GM23338 (cell line): ENCODE results near the gene INO80E. TPM values are rescaled to one million over a fixed set of nuclear protein-coding genes. Genes with fewer than 3 reads are reported as not detected.
A peak's percentile ranks its signal among the peaks of the same experiment; 100 is the strongest.

Experiments
- ATAC-seq: fragments of 200-7000 bp; cut with Tn5 transposase; 3 replicates; pipeline ENCODE4 v1.9.1; 2020
- DNase-seq: peaks from one replicate; pipeline ENCODE4 v3.0.0-alpha.2; 2015; ENCODE audit warnings: low spot score
- H2AFZ ChIP-seq: fragments of 200-600 bp; sonication (generic); 2 replicates; pipeline ENCODE4 v1.8.0; 2016; ENCODE audit warnings: antibody characterized with exemption, mild to moderate bottlenecking, moderate library complexity
- H3F3A ChIP-seq: fragments of 200-600 bp; sonication (generic); replicated peaks from 2 replicates; pipeline ENCODE4 v1.8.0; 2017; ENCODE audit warnings: antibody characterized with exemption, mixed run types, low read depth
- H3K27ac ChIP-seq: fragments of 200-600 bp; sonication (generic); 2 replicates; pipeline ENCODE4 v1.6.1; 2016; ENCODE audit warnings: low read depth
- H3K27me3 ChIP-seq: fragments of 200-600 bp; sonication (generic); 2 replicates; pipeline ENCODE4 v1.8.0; 2016; ENCODE audit warnings: mild to moderate bottlenecking, mixed run types, moderate library complexity; ENCODE audit not compliant: insufficient read depth
- H3K36me3 ChIP-seq: fragments of 200-600 bp; sonication (generic); 2 replicates; pipeline ENCODE4 v1.8.0; 2016; ENCODE audit warnings: mild to moderate bottlenecking; ENCODE audit not compliant: insufficient read depth
- H3K4me1 ChIP-seq: fragments of 200-600 bp; sonication (generic); 2 replicates; pipeline ENCODE4 v1.8.0; 2016; ENCODE audit warnings: mild to moderate bottlenecking, moderate library complexity; ENCODE audit not compliant: insufficient read depth
- H3K4me2 ChIP-seq: fragments of 200-600 bp; sonication (generic); 2 replicates; pipeline ENCODE4 v1.7.1; 2017; ENCODE audit warnings: mixed run types
- H3K4me3 ChIP-seq: fragments of 200-600 bp; sonication (generic); 2 replicates; pipeline ENCODE4 v1.6.1; 2016; ENCODE audit warnings: mixed run types
- H3K79me2 ChIP-seq: fragments of 200-600 bp; sonication (generic); replicated peaks from 2 replicates; pipeline ENCODE4 v1.8.0; 2017; ENCODE audit warnings: mild to moderate bottlenecking; ENCODE audit not compliant: insufficient read depth
- H3K9me2 ChIP-seq: fragments of 200-600 bp; sonication (generic); 2 replicates; pipeline ENCODE4 v1.8.0; 2017; ENCODE audit not compliant: insufficient read depth
- H4K20me1 ChIP-seq: fragments of 200-600 bp; sonication (generic); replicated peaks from 2 replicates; pipeline ENCODE4 v1.8.0; 2017; ENCODE audit warnings: mild to moderate bottlenecking; ENCODE audit not compliant: insufficient read depth
- H3K27ac Mint-ChIP-seq: 2 replicates; pipeline ENCODE4 v1.8.0; 2020; ENCODE audit warnings: inconsistent platforms, mild to moderate bottlenecking, moderate library complexity, mixed read lengths
- H3K27me3 Mint-ChIP-seq: 3 replicates; pipeline ENCODE4 v1.8.0; 2022; ENCODE audit warnings: low read depth, mild to moderate bottlenecking, moderate library complexity, mixed read lengths, inconsistent platforms; ENCODE audit not compliant: insufficient read depth, poor library complexity
- H3K36me3 Mint-ChIP-seq: 3 replicates; pipeline ENCODE4 v1.8.0; 2021; ENCODE audit warnings: low read depth, mild to moderate bottlenecking, inconsistent platforms, moderate library complexity, mixed read lengths
- H3K4me1 Mint-ChIP-seq: 3 replicates; pipeline ENCODE4 v1.8.0; 2020; ENCODE audit warnings: mild to moderate bottlenecking, inconsistent platforms, mixed read lengths
- H3K4me3 Mint-ChIP-seq: 3 replicates; pipeline ENCODE4 v1.8.0; 2021; ENCODE audit warnings: moderate library complexity, mild to moderate bottlenecking, inconsistent platforms, mixed read lengths
- H3K9me3 Mint-ChIP-seq: 3 replicates; pipeline ENCODE4 v1.8.0; 2020; ENCODE audit warnings: moderate library complexity, mild to moderate bottlenecking, inconsistent platforms, mixed read lengths
- CREB1 ChIP-seq: fragments of 250-450 bp; sonication (Bioruptor Pico); IDR thresholded peaks from 2 replicates; pipeline ENCODE4 v1.5.0; 2020; ENCODE audit warnings: low read depth, mild to moderate bottlenecking, moderate library complexity
- EZH2 ChIP-seq: fragments of 200-600 bp; sonication (generic); IDR thresholded peaks from one replicate; pipeline ENCODE4 v1.8.0; 2017; ENCODE audit warnings: antibody characterized with exemption, mild to moderate bottlenecking, low read depth; ENCODE audit not compliant: unreplicated experiment
- JUNB ChIP-seq: IDR thresholded peaks from one replicate; pipeline ENCODE4 v1.6.1; 2016; ENCODE audit warnings: antibody characterized with exemption; ENCODE audit not compliant: unreplicated experiment
- POLR2AphosphoS5 ChIP-seq: IDR thresholded peaks from 2 replicates; pipeline ENCODE4 v1.6.1; 2016; ENCODE audit warnings: antibody characterized with exemption, low read depth
- ZNF331 ChIP-seq: fragments of 250-450 bp; sonication (Bioruptor Pico); IDR thresholded peaks from 2 replicates; pipeline ENCODE4 v1.5.0; 2020; ENCODE audit warnings: low read depth, mild to moderate bottlenecking, moderate library complexity
- polyA plus RNA-seq: library from polyadenylated mRNA; unstranded; fragments of >200 nt; fragmentation: Nextera tagmentation; extraction: Ambion mirVana; gene quantifications from 2 replicates; pipeline ENCODE4 v1.2.1, GENCODE V29; 2016
- total RNA-seq: library from RNA; depleted of rRNA; stranded (reverse); fragments of >200 nt; shearing (Covaris generic); gene quantifications from 2 replicates; pipeline ENCODE4 v1.2.3, GENCODE V29; 2014
- TF ChIP-seq, protein P1 (sequence below): fragments of 250-450 bp; sonication (Bioruptor Pico); IDR thresholded peaks from 2 replicates; pipeline ENCODE4 v1.5.0; 2020; ENCODE audit warnings: mild to moderate bottlenecking, moderate library complexity

The INO80E gene
- total and polyA plus RNA-seq, 2 experiments from 2014 or later = 66.0 to 71.0 TPM

DNA sequence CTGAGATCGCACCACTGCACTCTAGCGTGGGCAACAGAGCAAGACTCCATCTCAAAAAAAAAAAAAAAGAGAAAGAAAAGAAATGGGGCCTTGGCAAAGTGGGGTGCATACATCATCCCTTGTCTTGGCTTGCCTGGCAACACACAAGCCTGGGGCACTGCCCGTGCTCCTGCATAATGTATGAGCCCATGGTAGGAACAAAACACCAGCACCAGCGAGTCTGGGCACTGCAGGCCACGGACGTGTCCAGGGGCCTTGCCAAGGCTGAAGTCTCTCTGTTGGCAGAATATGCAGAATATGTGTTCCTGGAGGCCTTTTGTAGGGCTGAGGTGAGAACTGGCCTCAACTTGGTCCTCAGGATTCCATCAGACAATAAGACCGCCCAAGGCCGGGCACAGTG, 53.8 kb downstream of the INO80E start (continued):
- TF ChIP-seq, protein P1, sequence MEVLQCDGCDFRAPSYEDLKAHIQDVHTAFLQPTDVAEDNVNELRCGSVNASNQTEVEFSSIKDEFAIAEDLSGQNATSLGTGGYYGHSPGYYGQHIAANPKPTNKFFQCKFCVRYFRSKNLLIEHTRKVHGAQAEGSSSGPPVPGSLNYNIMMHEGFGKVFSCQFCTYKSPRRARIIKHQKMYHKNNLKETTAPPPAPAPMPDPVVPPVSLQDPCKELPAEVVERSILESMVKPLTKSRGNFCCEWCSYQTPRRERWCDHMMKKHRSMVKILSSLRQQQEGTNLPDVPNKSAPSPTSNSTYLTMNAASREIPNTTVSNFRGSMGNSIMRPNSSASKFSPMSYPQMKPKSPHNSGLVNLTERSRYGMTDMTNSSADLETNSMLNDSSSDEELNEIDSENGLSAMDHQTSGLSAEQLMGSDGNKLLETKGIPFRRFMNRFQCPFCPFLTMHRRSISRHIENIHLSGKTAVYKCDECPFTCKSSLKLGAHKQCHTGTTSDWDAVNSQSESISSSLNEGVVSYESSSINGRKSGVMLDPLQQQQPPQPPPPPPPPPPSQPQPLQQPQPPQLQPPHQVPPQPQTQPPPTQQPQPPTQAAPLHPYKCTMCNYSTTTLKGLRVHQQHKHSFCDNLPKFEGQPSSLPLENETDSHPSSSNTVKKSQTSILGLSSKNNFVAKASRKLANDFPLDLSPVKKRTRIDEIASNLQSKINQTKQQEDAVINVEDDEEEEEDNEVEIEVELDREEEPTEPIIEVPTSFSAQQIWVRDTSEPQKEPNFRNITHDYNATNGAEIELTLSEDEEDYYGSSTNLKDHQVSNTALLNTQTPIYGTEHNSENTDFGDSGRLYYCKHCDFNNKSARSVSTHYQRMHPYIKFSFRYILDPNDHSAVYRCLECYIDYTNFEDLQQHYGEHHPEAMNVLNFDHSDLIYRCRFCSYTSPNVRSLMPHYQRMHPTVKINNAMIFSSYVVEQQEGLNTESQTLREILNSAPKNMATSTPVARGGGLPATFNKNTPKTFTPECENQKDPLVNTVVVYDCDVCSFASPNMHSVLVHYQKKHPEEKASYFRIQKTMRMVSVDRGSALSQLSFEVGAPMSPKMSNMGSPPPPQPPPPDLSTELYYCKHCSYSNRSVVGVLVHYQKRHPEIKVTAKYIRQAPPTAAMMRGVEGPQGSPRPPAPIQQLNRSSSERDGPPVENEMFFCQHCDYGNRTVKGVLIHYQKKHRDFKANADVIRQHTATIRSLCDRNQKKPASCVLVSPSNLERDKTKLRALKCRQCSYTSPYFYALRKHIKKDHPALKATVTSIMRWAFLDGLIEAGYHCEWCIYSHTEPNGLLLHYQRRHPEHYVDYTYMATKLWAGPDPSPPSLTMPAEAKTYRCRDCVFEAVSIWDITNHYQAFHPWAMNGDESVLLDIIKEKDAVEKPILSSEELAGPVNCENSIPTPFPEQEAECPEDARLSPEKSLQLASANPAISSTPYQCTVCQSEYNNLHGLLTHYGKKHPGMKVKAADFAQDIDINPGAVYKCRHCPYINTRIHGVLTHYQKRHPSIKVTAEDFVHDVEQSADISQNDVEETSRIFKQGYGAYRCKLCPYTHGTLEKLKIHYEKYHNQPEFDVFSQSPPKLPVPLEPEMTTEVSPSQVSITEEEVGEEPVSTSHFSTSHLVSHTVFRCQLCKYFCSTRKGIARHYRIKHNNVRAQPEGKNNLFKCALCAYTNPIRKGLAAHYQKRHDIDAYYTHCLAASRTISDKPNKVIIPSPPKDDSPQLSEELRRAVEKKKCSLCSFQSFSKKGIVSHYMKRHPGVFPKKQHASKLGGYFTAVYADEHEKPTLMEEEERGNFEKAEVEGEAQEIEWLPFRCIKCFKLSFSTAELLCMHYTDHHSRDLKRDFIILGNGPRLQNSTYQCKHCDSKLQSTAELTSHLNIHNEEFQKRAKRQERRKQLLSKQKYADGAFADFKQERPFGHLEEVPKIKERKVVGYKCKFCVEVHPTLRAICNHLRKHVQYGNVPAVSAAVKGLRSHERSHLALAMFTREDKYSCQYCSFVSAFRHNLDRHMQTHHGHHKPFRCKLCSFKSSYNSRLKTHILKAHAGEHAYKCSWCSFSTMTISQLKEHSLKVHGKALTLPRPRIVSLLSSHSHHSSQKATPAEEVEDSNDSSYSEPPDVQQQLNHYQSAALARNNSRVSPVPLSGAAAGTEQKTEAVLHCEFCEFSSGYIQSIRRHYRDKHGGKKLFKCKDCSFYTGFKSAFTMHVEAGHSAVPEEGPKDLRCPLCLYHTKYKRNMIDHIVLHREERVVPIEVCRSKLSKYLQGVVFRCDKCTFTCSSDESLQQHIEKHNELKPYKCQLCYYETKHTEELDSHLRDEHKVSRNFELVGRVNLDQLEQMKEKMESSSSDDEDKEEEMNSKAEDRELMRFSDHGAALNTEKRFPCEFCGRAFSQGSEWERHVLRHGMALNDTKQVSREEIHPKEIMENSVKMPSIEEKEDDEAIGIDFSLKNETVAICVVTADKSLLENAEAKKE (CRISPR knock-in tag) = no peak
- TF ChIP-seq CREB1 (CRISPR knock-in tag) (no peak), POLR2AphosphoS5 (no peak)

DNA sequence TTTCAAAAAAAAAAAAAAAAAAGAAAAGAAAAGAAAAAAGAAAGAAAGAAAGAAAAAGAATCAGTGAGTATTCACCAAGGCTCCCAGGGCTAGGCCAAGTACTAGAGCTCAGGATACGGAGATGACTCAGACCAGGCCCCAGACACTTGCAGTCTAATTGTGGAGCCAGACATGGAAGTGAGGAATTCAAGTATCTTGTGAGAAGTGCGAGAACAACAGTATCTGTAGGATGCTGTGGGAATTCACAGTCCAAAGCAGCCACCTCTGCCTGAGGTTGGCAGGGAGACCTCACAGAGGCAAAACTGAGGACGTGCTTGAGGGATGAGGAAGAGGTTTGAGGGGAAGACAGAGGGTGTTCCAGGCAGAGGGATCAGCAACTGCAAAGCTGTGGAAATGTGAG, 55.5 kb downstream of the INO80E start:
- Histone ChIP-seq H3K4me3 (no peak overlapping the region), H3K79me2 (no peaks in the 10 kb centered on the region), H2AFZ (no peak overlapping the region), H3K9me2 (no peaks in the 10 kb centered on the region), H3K27me3 (0 out of 2 replicates have a peak, but pooled peaks cover 6% of the 10 kb centered on the region), H4K20me1 (no peaks in the 10 kb centered on the region), H3K4me1 (peaks cover 6% of the 10 kb centered on the region; the same call in 1 of the 2 replicates), H3K4me2 (no peak overlapping the region), H3F3A (peaks cover 8% of the 10 kb centered on the region), H3K27ac (no peak overlapping the region), H3K36me3 (no peaks in the 10 kb centered on the region)
- Mint-ChIP-seq H3K36me3 (no peaks in the 10 kb centered on the region), H3K4me1 (peaks cover 14% of the 10 kb centered on the region), H3K4me3 (peak overlapping the region; percentile 54; the same call in 2 of the 3 replicates), H3K27ac (no peak overlapping the region), H3K27me3 (peaks cover 19% of the 10 kb centered on the region), H3K9me3 (no peaks in the 10 kb centered on the region)
- ATAC-seq = no peak
- TF ChIP-seq ZNF331 (CRISPR knock-in tag) (no peak), JUNB (no peak), EZH2 (no peak)
- no peak for DNase-seq
